GM19099 (cell line): ENCODE measurements around the gene ACOX3.

ENCODE experiments used
- POLR2A ChIP-seq: IDR thresholded peaks from 3 replicates; pipeline ENCODE4 v1.6.1; 2011; ENCODE audit warnings: low read depth; ENCODE audit not compliant: insufficient read length; ENCODE audit errors: extremely low read depth

The ACOX3 gene

DNA sequence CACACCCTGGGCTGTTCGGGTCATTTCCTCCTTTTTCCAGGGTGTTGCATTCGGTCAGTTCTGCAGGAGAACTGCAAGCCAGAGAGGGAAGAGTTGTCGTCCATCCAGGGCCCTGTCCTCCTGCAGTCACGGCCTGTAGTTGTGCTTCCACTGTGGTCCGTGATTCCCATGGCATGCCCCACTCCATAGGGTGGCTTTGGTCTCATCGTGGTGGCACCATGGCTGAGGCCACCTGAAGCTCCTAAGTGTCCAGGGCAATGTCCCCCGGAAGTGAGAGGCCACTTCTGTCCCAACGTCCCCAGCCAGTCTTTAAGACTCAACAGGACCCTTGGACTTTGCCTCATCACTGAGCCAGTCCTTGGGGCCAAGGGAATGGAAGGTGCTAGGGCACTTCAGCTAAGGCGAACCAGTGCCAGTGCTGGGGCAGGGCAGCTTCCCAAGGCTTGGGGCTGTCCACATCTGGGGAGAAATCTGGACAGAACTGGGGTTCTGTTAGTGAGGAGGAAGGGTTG is 87.3 kb downstream of the ACOX3 start:
- no peak for TF ChIP-seq POLR2A

DNA sequence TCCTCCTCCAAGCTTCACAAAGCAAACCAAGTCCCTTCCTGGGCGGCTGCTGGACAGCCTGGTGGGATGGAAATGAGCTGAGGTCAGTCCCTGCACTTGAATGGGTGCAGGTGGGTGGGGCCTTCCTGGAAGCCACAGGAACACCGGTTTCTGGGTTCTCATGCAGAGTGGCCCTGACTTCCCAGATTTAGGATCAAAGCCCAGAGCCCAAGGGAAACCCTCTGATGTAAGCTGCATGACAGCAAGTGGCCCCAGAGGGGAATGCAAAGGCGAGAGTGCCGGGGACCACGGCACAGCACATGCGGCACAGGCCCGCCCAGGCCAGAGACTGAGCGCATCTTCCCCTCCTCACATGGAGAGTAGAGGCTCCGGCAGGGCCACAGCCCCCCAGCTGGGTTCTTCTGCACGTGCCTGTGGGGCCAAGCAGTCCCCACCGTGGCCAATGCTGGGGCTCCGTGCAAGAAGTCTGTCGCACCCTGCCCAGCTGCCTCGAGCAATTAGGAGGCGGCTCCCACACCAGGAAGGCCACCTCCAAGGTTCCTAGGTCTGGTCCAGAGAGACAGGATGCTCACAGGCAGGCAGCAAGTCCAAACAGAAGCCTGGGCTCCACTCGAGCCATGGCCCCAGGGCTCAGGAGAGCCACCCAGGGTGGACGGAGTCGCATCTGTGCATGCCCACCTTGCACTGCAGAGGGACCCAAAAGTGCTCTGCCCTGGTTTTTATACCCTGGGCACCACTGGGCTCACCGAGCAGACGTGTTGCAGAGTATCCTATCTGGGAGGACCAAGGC is 88.0 kb downstream of the ACOX3 start:
- TF ChIP-seq POLR2A = no peak

DNA sequence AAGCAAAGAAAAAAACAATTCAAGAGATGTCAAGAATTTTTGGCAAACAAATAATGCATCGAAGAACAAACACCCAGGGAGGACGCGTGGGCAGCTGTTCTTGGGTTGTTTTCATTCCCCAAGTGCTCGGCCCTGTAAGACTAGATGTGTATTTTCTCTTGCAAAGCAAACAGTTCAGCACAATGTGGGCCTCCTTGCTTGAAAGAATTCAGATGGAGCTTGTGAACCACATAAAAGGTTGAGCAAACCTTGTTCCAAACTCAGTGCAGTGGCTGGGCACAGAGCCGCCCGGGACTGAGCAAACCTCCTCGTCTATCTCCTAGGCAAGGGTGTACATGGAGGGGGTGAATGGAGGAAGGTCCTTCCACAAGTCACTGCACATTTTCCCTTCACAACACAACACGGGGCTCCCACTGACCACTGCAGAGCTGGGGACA is 88.6 kb downstream of the ACOX3 start:
- TF ChIP-seq POLR2A = no peak

DNA sequence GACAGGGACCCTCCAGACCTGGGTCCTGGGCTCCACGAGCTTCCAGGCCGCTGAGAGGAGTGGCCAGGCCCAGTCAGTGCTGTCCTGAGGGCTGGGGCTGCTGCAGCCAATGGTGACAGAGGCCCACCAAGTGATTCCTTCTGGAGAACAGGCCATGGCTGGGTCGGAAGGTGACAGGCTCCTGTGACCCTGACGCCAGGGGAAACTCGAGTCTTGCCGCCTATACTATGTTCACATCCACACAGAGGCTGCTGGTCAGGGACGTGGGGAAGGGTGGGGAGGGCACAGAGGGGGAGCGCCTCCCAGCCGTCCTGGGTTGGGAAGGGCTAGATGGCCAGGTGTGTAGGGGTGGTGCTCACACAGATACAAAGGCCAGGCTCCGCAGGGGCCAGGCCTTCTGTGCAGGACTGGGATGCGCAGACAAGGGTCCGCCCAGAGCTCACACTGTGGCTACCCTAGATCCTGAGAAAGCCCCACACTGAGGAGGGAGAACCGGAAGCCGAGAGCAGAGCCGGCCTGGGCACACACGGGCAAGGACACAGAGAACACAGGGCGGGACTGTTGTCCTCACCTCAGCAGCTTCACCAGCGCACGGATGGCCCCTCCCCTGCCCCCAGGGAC is 89.6 kb downstream of the ACOX3 start:
- no peak for TF ChIP-seq POLR2A

DNA sequence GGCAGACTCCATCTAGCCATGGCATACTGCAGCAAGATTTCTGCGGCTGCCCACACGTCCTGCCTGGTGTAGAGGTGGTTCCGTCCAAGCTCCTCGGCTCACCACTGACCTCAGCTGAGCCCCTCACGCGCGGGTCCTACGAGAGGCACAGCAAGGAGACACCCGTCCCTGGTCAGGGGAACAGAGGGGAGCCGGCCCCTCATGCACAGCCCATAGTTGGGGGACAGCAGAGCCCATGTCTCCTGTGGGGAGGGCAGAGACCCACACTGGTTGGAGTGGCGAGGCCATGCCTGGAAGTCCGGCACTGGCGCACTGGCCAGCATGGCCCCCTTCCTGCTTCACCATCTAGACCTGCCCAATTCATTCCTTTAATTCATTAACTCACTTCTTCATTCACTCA is 90.2 kb downstream of the ACOX3 start:
- TF ChIP-seq POLR2A = no peak

GRCh38 chr4:8349664-8350236 is 90.8 kb downstream of the ACOX3 start:
- TF ChIP-seq POLR2A = no peak

GRCh38 chr4:8348071-8348470 is 92.5 kb downstream of the ACOX3 start:
- TF ChIP-seq POLR2A = no peak

DNA sequence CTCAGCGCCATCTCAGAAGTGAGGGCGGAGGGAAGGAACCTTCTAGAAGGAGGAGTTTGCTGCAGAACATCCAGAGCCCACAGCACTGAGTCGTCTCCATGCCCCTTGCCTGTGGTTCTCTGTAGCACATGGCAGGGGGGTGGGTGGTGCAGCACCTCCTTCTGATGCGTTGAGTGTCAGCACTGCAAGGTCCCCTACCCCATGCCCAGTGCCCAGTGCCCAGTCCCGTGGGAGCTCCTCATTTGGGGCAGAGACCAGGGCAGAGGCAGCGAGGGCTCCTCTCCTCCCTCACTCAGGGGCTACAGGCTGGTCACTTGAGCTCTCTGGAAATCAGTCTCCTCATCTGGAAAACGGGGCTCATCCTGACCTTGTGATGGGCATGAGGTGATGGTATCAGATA is 92.9 kb downstream of the ACOX3 start:
- TF ChIP-seq POLR2A = no peak

GRCh38 chr4:8346838-8347605 is 93.5 kb downstream of the ACOX3 start:
- TF ChIP-seq POLR2A = no peak

DNA sequence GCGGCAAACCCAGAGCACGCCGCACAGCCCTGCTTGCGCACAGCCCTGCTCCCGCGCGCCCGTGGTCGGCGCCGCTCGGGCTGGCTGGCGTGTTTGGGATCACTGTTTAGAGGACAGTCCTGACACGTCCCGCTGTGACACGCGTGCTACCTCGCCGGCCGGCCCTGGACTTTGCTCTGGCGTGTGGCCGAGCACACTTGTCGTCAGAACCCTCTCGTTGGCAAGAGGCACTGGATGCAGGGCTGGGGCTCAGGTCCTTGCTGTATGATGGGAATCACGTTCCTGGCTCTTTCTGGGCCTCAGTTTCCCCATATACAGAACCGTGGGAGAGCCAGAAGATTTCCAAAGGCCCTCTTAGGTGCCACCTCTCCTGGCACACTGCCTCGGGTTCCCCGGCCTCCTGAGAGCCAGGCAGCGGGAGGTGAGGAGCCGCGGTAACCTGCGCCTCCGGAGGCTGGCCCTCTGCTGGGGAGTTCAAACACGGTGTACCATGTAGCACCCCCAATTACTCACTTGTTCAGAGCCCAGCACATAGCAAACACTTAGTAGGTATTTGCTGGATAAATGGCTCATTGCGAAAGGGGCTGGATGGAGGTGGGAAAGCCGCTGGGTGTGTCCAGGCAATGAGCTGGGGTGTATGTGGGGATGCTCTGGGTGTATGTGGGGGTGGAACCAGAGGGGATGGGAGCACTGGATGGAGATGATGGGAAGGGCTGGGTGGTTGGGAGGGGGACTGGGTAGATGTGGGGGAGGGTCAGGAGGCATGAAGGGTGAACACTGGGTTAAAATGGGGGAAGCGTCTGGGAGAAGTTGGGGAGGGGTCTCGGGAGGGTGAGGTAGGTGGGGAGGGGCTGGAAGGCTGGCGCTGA is 94.3 kb downstream of the ACOX3 start:
- no peak for TF ChIP-seq POLR2A

DNA sequence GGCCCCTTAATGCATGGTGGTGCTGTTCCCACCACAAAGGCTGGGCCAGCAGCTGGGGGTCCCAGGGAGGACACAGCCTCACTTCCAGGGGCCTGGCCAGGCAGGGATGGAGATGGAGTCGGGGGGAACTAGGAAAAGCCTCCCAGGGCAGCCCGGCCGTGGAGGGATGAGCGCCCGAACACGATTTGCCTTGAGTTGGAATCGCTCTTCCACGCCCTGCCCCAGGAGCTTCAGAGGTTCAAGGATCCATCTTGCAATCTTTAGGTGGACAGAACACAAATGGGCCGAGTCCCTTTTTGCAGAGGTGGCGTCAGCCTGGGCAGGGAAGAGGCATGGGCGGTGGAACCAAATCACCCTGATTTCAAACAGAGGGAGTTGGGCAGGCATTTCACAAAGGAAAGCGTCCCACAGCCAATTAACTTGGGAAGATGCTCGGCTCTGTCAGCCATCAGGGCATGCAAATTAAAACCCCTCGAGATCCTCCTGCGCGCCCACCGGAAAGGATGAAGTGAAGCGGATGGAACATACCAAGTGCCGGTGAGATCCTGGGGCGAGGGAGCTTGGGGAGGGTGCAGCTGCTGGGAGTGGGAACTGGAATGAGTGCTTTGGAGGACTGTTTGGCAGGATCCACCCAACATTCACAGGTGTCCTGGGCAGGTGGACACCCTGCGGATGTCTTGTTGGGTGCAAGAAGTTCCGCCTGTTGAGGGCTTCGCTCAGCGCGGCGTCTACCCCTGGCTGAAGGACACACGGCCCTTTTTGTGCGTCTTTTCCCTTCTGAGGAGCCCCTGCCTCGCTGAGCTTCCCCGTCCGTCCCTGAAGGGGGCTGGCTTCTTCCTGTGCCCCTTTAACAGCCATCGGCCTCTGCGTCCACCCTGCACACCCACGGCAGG is 95.2 kb downstream of the ACOX3 start:
- no peak for TF ChIP-seq POLR2A

DNA sequence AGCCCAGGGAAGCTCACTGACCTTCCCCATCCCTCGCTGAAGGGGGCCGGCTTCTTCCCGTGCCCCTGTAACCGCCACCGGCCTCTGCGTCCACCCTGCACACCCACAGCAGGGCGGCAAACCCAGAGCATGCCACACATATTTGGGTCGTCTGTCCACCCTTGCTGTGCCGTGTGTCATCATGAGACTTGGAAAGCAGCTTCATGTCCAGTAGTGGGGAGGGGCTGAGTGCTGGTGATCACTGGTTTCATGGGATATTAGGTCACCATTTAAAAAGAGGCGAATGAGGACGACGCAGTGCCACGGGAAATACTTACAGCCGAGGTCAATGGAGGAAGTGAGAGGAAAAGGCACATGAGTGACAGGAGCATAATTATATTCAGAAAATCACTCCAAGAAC is 96.1 kb downstream of the ACOX3 start:
- no peak for TF ChIP-seq POLR2A

- no peak for TF ChIP-seq POLR2A
These were observed 96.6 kb downstream of the ACOX3 start for GRCh38 chr4:8343967-8344331.
